ENCODE results near the gene FANCD2OS.
"Not testable (repeated sequence)": the region's sequence is repeated elsewhere in the genome, so short reads cannot be mapped to it uniquely, and the experiment has no call there.

FANCD2OS gene, protein sequence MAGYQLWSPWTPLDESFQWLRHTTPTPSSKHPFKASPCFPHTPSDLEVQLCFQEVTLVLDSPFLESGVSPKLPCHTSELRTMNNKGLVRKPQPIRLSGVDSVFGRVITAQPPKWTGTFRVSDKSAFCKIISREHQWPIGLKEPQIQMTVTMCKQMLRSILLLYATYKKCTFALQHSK

DNA sequence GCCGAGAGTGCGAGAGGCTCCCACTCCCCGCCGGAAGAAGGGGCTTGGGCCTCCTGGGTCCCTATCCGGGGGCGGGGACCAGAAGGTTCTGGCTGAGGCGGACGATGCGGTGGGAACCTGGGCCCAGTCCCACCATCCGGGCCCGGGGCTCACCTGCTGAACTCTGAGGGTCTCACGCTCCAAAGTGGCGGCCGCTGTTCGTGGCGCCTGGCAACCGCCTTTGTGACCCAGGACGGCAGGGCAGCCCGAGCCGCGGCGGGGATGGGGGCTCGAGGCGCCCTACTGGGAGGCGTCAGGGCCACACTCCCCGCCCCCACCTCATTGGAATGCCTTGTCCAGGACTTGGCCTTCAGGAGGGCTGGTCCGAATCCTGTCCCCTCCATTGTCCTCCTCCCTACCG lies at the start of gene FANCD2OS:
Gene FANCD2OS, minus strand, starts transcription at position 165 of the 400 bp plus-strand sequence. CDS start 3,481 bp downstream, outside the sequence.
- DNase-seq: no peak

DNA sequence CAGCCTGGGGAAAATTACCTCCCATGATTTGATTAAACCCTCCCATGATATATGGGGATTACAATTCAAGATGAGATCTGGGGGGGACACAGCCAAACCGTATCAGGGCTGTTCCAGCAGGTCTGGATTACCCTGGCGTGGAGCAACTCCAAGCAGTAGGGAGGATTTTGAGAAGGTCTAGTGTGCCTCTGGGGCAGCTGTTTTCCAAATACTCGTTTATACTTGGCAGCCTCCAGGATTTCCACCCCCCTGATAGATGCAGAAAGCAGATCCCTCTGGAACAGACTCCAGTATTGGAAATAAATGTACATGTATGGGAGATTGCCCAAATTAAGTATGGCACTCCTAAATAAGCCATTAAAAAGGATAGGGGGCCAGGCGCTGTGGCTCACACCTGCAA lies 49.0 kb upstream of the FANCD2OS start:
- no peak for DNase-seq

GRCh38 chr3:10155658-10156057 lies 47.6 kb upstream of the FANCD2OS start:
- no peak for DNase-seq

- no peak for DNase-seq
Observed at GRCh38 chr3:10155123-10155472, 47.0 kb upstream of the FANCD2OS start.

DNA sequence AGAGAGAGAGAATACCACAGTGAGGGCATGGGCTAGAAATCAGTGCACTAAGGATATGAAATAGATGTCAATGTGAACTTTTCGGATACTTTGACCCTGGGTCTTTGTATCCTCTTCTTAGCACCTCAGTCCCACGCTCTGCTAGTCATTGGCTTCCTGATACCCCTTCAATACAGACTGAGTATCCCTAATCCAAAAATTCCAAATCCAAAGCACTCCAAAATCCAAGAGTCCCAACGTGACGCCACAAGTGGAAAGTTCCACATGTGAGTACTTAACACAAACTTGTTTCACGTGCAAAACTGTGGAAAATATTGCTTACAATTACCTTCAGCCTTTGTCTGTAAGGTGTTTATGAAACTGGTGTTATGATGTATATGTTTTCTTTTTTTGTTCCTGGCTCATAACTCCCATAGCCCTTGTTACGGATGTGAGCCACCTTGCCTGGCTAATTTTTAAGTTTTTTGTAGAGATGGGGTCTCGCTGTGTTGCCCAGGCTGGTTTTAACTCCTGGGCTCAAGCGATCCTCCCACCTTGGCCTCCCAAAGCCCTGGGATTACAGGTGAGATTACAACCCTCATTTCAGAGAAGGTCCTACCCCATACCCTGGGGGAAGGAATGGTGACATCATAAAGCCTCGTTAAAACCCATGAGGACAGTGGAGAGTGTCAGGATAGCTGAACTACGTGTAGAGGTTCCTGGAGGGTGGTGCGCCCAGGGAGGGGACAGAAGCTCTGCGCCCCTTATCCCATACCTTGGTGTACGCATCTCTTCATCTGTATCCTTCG lies 46.5 kb upstream of the FANCD2OS start:
- no peak for DNase-seq

DNA sequence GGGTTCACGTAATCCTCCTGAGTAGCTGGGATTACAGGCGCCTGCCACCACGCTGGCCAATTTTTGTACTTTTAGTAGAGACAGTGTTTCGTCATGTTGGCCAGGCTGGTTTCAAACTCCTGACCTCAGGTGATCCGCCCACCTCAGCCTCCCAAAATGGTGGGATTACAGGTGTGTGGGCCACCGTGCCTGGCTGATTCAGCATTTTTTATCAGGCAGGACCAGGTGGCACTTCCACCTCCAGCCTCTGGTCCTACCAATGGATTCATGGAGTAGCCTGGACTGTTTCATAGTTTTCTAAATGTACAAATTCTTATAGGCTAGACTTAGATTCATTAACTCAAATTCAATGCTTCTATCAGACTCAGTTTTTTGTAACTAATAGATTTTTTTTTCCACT lies 42.9 kb upstream of the FANCD2OS start:
- DNase-seq: no peak

GRCh38 chr3:10149226-10149625 lies 41.2 kb upstream of the FANCD2OS start:
- DNase-seq: no peak

DNA sequence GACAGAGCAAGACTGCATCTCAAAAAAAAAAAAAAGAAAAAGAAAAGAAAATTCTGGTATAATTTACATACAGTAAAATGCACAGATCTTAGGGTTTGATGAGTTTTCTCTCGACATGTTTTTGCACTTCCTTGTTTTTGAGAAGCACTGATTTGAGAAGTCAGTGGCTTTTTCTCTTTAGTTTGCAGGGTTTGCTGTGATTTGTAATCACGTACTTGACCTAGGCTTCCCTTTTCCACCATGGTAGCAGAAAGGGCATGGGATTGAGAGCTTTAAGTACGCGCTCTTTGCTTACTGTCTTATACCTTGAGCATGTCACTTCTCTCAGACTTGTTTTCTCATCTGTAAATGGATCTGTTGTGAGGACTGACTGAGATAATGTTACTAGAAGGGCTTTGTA lies 37.6 kb upstream of the FANCD2OS start:
- DNase-seq: no peak

DNA sequence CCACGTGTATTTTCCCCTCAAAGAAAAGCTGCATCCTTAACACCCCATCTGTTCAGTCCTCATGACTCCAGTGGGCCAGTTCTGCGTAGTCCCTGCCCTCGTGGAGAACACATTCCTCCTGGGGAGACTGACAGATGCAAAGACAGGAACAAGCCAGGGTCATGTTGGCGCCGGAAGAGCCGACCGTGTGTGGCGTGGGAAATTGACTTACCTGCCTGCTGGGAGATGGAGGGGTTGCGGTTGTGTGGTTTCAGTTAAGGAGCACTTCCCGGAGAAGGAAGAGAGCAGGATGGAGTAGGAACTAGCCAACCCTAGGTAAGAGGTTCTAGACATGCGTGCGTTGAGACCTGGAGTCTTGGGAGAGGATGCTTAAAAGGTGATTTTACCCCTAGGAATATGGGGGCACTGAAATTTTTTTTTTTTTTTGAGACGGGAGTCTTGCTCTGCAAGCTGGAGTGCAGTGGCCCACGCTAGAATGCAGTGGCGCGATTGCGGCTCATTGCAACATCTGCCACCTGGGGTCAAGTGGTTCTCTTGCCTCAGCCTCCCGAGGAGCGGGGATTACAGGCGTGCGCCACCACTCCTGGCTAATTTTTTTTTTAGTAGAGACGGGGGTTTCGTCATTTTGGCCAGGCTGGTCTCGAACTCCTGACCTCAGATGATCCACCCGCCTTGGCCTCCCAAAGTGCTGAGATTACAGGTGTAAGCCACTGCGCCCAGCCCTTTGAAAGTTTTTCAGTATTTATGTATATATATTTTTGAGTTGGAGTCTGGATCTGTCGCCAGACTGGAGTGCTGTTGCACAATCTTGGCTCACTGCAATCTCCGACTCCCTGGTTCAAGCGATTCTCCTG lies 34.9 kb upstream of the FANCD2OS start:
- DNase-seq: no peak

DNA sequence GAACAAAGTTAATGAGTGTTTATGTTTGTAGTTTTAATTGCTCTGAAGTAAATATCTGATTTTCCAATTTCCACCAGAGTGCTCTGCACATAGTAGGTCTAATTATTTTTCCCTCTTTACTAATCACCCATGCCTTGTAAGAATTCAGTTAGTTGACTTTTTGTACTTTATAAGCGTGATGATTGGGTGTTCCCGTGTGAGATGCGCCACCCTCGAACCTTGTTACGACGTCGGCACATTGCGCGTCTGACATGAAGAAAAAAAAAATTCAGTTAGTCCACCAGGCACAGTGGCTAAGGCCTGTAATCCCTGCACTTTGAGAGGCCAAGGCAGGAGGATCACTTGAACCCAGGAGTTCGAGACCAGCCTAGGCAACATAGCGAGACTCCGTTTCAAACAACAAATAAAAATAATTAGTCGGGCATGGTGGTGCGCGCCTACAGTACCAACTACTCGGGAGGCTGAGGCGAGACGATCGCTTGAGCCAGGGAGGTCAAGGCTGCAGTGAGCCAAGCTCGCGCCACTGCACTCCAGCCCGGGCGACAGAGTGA lies 33.0 kb upstream of the FANCD2OS start:
- no peak for DNase-seq

DNA sequence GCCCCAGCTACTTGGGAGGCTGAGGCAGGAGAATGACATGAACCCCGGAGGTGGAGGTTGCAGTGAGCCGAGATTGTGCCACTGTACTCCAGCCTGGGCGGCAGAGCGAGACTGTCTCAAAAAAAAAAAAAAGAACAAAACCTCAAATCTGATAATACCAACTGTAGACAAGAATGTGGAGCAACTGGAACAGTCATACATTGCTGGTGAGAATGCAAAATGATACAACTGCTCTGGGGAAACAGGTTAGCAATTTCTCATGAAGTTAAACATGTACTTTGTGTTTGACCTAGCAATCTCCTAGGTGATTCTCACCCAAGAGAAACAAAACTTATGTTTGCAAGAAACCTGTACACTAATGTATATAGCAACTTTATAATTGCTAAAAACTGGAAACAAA lies 29.1 kb upstream of the FANCD2OS start:
- DNase-seq: no peak

GRCh38 chr3:10136426-10137005 lies 28.5 kb upstream of the FANCD2OS start:
- DNase-seq: no peak

- not testable (repeated sequence) for DNase-seq
Observed at GRCh38 chr3:10135872-10136271, 27.8 kb upstream of the FANCD2OS start.

DNA sequence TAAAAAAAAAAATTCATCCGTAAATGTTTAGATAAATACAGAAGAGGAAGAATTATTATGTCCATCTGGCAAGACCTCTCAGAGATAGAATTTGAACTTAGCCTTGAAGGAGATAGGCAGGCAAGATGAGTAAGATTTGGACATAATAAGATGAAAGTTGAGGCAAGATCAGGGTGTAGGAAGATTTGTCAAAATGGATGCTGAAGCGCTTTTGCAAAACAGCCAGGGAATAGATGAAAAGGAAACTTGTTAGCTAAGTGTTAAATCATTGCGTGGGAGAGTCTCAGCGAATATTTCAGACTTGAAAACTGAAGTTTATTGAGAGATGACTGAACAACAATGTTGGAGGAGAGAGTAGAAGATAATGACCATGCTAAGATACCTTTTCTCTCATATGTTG lies 14.7 kb upstream of the FANCD2OS start:
- DNase-seq: no peak

- DNase-seq: no peak
Observed at GRCh38 chr3:10121064-10121463, 13.0 kb upstream of the FANCD2OS start.

DNA sequence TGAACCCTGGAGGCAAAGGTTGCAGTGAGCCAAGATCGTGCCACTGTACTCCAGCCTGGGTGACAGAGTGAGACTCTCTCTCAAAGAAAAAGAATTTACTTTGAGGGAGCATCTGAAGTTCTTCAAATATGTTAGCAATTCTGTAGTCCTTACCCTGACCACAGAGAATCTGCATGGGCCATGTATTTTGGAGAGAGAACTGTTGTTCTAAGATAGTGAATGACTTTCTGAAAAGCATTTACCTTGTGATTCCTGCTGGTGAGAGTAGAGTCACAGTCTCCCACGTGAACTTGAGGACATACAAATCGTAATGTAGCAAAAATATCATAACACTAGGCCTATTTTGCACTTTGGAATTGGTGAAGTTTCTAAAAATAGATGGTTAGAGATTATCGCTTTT lies 11.3 kb upstream of the FANCD2OS start:
- no peak for DNase-seq

DNA sequence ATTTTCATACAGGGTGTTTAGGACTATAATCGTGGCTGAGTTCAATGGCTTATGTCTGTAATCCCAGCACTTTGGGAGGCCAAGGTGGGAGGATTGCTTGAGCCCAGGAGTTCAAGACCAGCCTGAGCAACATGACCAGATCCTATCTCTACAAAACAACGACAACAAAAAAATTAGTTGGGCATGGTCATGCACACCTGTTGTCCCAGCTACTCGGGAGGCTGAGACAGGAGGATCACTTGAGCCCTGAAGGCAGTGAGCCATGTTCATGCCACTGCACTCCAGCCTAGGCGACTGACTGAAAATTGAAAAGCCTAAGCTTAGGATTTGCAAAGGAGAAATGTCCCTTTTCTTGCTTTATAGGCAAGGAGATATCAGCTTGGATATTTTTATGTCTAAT lies 8.9 kb upstream of the FANCD2OS start:
- no peak for DNase-seq

- DNase-seq: no peak
Observed at GRCh38 chr3:10116138-10116460, 8.0 kb upstream of the FANCD2OS start.

- peak; percentile 89 for DNase-seq
Observed at GRCh38 chr3:10115326-10116137, 7.5 kb upstream of the FANCD2OS start, which contains the start of gene BRK1. BRK1 (plus strand) TSS chr3:10115675; CDS start chr3:10115702, 27 bp downstream.

DNA sequence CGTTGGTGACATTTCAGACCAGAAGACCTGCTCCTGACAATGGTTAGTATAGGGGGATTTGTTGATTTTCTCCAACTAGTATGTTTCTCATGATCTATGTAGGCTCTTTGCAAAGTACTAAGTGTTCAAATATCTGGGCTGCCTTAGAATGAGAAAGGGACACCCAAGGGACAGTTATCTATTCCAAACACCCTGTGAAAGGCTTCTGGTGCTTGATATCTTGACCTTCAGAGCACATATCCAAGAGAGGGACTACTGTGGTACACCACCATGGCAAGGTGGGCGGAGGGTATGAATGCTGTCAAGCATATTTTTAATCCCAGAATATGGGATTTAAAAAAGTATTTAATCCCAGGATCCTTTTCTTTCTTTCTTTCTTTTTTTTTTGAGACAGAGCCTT lies 1.1 kb downstream of the FANCD2OS start:
- no peak for DNase-seq

DNA sequence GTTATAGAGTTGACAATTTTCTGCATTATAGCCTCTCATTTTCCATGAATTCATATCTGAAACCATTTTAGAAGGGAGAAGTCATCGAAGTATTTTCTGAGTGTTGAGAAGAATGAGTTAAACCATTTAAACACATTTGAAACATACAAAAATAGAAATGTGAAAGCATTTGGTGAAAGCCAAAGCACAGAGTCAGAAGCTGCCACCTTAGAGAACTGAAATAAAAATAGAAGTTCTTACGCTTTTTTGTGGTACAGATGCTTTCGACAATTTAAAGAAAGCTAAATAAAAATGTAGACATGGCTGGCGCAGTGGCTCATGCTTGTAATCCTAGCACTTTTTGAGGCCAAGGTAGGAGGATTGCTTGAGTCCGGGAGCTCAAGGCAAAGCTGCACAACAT lies 9.0 kb downstream of the FANCD2OS start:
- no peak for DNase-seq

DNA sequence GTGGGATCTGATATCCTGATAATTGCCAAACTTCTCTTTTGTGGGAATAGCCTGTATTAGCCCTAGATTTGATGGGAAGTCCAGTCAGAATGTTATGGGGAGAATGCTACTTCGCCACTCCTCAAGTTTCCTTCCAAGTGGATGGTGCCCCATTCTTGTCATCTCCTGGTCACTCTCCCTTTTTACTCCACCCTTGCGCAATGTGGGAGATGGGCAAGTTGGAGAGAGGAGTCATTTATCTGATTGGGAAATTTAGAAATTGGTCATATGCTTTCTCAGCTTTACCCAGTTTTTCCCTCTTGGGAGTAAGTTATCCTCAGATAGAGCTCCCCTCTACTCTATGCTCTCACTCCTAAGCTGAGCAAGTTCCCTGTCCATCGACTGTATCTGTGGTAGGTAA lies 14.4 kb downstream of the FANCD2OS start:
- DNase-seq: no peak
